Measurements from ENCODE around the gene NUDT1. TPM values are rescaled to one million over a fixed set of nuclear protein-coding genes. Genes with fewer than 3 reads are reported as not detected.
A peak's percentile ranks its signal among the peaks of the same experiment; 100 is the strongest.

NUDT1 gene
- total RNA-seq, 1 experiment from 2014 or later = 100 TPM

DNA sequence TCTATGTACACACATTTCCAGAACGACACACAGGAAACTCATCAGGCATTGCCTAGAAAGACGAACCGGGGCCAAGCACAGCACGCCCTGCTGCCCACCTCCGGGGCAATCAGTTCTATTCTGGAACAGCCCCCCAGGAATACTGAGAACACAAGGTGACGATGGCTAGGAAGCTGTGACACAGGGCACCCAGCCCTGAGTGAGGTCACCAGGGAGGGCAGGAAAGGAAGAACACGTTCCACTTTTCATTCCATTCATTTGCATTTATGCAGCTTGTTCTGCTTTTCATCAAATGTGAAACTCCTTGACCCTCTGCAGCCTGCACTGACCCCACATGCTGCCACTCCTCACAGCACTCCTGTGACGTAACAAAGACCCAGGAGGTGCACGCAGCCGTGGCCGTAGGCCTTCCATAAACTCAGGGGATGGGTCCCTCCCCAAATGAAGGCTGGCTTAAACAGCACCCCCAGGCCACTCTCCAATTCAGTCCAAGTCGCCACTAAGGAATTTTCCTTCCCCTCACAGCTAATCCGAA lies 38.2 kb upstream of the NUDT1 start:
- no peak for ATAC-seq
- Mint-ChIP-seq H3K9me3 (no peaks in the 10 kb centered on the region), H3K36me3 (peaks cover 34% of the 10 kb centered on the region), H3K4me3 (no peak overlapping the region), H3K4me1 (no peaks in the 10 kb centered on the region), H3K27me3 (ENCODE audit: low read depth) (no peaks in the 10 kb centered on the region), H3K27ac (no peak overlapping the region; the same call in 1 of the 2 replicates)
- ChIA-PET POLR2A (no interaction called here), CTCF (interaction anchor here (0.8 kb wide), 1 partner anchor 9 kb away, joined by 4 read pairs; no protein-coding TSS in a partner anchor)
- TF ChIP-seq NR1H2 (CRISPR knock-in tag; IDR thresholded peaks at IDR 0.05) (no peak), ZNF671 (CRISPR knock-in tag; IDR thresholded peaks at IDR 0.05) (no peak), GRHL2 (CRISPR knock-in tag; IDR thresholded peaks at IDR 0.05; ENCODE audit: insufficient replicate concordance, severe bottlenecking) (no peak), ZNF416 (CRISPR knock-in tag; IDR thresholded peaks at IDR 0.05) (no peak), ESRRA (CRISPR knock-in tag; IDR thresholded peaks at IDR 0.05; ENCODE audit: borderline replicate concordance) (no peak)
- TF ChIP-seq, protein P1, sequence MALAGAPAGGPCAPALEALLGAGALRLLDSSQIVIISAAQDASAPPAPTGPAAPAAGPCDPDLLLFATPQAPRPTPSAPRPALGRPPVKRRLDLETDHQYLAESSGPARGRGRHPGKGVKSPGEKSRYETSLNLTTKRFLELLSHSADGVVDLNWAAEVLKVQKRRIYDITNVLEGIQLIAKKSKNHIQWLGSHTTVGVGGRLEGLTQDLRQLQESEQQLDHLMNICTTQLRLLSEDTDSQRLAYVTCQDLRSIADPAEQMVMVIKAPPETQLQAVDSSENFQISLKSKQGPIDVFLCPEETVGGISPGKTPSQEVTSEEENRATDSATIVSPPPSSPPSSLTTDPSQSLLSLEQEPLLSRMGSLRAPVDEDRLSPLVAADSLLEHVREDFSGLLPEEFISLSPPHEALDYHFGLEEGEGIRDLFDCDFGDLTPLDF (CRISPR knock-in tag; IDR thresholded peaks at IDR 0.05) = no peak
- TF ChIP-seq, protein P2, sequence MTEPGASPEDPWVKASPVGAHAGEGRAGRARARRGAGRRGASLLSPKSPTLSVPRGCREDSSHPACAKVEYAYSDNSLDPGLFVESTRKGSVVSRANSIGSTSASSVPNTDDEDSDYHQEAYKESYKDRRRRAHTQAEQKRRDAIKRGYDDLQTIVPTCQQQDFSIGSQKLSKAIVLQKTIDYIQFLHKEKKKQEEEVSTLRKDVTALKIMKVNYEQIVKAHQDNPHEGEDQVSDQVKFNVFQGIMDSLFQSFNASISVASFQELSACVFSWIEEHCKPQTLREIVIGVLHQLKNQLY (CRISPR knock-in tag; IDR thresholded peaks at IDR 0.05) = no peak
- TF ChIP-seq, protein P3, sequence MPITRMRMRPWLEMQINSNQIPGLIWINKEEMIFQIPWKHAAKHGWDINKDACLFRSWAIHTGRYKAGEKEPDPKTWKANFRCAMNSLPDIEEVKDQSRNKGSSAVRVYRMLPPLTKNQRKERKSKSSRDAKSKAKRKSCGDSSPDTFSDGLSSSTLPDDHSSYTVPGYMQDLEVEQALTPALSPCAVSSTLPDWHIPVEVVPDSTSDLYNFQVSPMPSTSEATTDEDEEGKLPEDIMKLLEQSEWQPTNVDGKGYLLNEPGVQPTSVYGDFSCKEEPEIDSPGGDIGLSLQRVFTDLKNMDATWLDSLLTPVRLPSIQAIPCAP (CRISPR knock-in tag; IDR thresholded peaks at IDR 0.05) = no peak
- DNase-seq (ENCODE audit: low spot score) = peak; percentile 7

DNA sequence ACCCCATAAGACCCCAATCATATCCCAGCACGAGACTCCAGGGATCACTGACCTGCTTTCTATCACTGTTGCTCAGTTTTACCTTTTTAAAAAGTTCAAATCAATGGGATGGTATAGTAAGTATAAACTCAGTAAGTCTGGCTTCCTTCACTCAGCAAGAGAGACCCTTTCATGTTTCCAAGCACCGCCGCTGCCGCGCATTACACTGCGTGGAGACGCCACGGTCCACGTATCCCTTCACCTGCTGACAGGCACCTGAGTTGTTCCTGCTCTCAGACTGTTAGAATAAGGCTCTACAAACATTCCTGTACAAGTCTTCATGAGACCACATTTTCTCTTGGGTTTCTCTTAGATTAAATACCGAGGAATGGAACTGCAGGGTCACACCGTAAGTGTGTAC lies 37.6 kb upstream of the NUDT1 start:
- ATAC-seq = no peak
- DNase-seq (ENCODE audit: low spot score) = no peak
- Mint-ChIP-seq H3K4me3 (no peak overlapping the region), H3K9me3 (no peaks in the 10 kb centered on the region), H3K27me3 (ENCODE audit: low read depth) (no peaks in the 10 kb centered on the region), H3K4me1 (no peaks in the 10 kb centered on the region), H3K36me3 (peaks cover 33% of the 10 kb centered on the region), H3K27ac (peak overlapping the region; percentile 29; the same call in 1 of the 2 replicates)
- ChIA-PET POLR2A (no interaction called here), CTCF (interaction anchor here (0.8 kb wide), 1 partner anchor 9 kb away, joined by 4 read pairs; no protein-coding TSS in a partner anchor)
- TF ChIP-seq, protein P4, sequence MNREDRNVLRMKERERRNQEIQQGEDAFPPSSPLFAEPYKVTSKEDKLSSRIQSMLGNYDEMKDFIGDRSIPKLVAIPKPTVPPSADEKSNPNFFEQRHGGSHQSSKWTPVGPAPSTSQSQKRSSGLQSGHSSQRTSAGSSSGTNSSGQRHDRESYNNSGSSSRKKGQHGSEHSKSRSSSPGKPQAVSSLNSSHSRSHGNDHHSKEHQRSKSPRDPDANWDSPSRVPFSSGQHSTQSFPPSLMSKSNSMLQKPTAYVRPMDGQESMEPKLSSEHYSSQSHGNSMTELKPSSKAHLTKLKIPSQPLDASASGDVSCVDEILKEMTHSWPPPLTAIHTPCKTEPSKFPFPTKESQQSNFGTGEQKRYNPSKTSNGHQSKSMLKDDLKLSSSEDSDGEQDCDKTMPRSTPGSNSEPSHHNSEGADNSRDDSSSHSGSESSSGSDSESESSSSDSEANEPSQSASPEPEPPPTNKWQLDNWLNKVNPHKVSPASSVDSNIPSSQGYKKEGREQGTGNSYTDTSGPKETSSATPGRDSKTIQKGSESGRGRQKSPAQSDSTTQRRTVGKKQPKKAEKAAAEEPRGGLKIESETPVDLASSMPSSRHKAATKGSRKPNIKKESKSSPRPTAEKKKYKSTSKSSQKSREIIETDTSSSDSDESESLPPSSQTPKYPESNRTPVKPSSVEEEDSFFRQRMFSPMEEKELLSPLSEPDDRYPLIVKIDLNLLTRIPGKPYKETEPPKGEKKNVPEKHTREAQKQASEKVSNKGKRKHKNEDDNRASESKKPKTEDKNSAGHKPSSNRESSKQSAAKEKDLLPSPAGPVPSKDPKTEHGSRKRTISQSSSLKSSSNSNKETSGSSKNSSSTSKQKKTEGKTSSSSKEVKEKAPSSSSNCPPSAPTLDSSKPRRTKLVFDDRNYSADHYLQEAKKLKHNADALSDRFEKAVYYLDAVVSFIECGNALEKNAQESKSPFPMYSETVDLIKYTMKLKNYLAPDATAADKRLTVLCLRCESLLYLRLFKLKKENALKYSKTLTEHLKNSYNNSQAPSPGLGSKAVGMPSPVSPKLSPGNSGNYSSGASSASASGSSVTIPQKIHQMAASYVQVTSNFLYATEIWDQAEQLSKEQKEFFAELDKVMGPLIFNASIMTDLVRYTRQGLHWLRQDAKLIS (CRISPR knock-in tag; IDR thresholded peaks at IDR 0.05; ENCODE audit: borderline replicate concordance) = no peak
- TF ChIP-seq SOX15 (CRISPR knock-in tag; IDR thresholded peaks at IDR 0.05) (no peak), IRF2 (CRISPR knock-in tag; IDR thresholded peaks at IDR 0.05; ENCODE audit: borderline replicate concordance, low read depth) (no peak), SMAD4 (CRISPR knock-in tag; IDR thresholded peaks at IDR 0.05) (no peak), TEAD1 (CRISPR knock-in tag; IDR thresholded peaks at IDR 0.05) (no peak), NR1H2 (CRISPR knock-in tag; IDR thresholded peaks at IDR 0.05) (no peak), KAT7 (CRISPR knock-in tag; IDR thresholded peaks at IDR 0.05; ENCODE audit: borderline replicate concordance) (no peak), ZNF671 (CRISPR knock-in tag; IDR thresholded peaks at IDR 0.05) (no peak), NFE2L1 (CRISPR knock-in tag; IDR thresholded peaks at IDR 0.05) (no peak), NR3C1 (CRISPR knock-in tag; conservative IDR thresholded peaks at IDR 0.05; ENCODE audit: low read depth) (no peak)
- TF ChIP-seq, protein P5, sequence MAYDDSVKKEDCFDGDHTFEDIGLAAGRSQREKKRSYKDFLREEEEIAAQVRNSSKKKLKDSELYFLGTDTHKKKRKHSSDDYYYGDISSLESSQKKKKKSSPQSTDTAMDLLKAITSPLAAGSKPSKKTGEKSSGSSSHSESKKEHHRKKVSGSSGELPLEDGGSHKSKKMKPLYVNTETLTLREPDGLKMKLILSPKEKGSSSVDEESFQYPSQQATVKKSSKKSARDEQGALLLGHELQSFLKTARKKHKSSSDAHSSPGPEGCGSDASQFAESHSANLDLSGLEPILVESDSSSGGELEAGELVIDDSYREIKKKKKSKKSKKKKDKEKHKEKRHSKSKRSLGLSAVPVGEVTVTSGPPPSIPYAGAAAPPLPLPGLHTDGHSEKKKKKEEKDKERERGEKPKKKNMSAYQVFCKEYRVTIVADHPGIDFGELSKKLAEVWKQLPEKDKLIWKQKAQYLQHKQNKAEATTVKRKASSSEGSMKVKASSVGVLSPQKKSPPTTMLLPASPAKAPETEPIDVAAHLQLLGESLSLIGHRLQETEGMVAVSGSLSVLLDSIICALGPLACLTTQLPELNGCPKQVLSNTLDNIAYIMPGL (CRISPR knock-in tag; IDR thresholded peaks at IDR 0.05) = no peak
- TF ChIP-seq, protein P1 (CRISPR knock-in tag; IDR thresholded peaks at IDR 0.05) = no peak
